Glutamatergic neuron (in vitro differentiated cells): ENCODE measurements around the gene ZNF226. TPM values are rescaled to one million over a fixed set of nuclear protein-coding genes. Genes with fewer than 3 reads are reported as not detected.
"Not testable (repeated sequence)": the region's sequence is repeated elsewhere in the genome, so short reads cannot be mapped to it uniquely, and the experiment has no call there.

Experiments used
- DNase-seq: peaks from one replicate; pipeline ENCODE4 v3.0.0; 2022
- H3K27ac Mint-ChIP-seq: one replicate; pipeline ENCODE4 v1.8.0; 2020; ENCODE audit warnings: mild to moderate bottlenecking, mixed read lengths, inconsistent platforms; ENCODE audit not compliant: unreplicated experiment
- H3K27me3 Mint-ChIP-seq: one replicate; pipeline ENCODE4 v1.8.0; 2020; ENCODE audit warnings: mild to moderate bottlenecking, moderate library complexity, mixed read lengths, inconsistent platforms; ENCODE audit not compliant: unreplicated experiment
- H3K36me3 Mint-ChIP-seq: one replicate; pipeline ENCODE4 v1.8.0; 2020; ENCODE audit warnings: mild to moderate bottlenecking, mixed read lengths, inconsistent platforms; ENCODE audit not compliant: unreplicated experiment
- H3K4me1 Mint-ChIP-seq: one replicate; pipeline ENCODE4 v1.8.0; 2020; ENCODE audit warnings: mild to moderate bottlenecking, low read depth, mixed read lengths, inconsistent platforms; ENCODE audit not compliant: unreplicated experiment
- H3K4me3 Mint-ChIP-seq: one replicate; pipeline ENCODE4 v1.8.0; 2020; ENCODE audit warnings: mild to moderate bottlenecking, mixed read lengths, inconsistent platforms; ENCODE audit not compliant: unreplicated experiment
- H3K9me3 Mint-ChIP-seq: one replicate; pipeline ENCODE4 v1.8.0; 2020; ENCODE audit warnings: mild to moderate bottlenecking, moderate library complexity, mixed read lengths, inconsistent platforms; ENCODE audit not compliant: unreplicated experiment
- total RNA-seq: library from RNA; stranded (reverse); fragmentation: NEBNext Ultra II Directional; extraction: Animal tissue kit (Norgen Biotek cat#: 25700); gene quantifications from one replicate; pipeline ENCODE4 v1.2.1, GENCODE V29; 2021; ENCODE audit not compliant: unreplicated experiment
- TF ChIP-seq, protein P1 (sequence below): fragments of 200-600 bp; sonication (generic); IDR thresholded peaks from one replicate; pipeline ENCODE4 v1.5.0; 2021; ENCODE audit not compliant: partially characterized antibody, unreplicated experiment

Gene ZNF226
- total RNA-seq, 1 donor from 2014 or later: 27.9 TPM

DNA sequence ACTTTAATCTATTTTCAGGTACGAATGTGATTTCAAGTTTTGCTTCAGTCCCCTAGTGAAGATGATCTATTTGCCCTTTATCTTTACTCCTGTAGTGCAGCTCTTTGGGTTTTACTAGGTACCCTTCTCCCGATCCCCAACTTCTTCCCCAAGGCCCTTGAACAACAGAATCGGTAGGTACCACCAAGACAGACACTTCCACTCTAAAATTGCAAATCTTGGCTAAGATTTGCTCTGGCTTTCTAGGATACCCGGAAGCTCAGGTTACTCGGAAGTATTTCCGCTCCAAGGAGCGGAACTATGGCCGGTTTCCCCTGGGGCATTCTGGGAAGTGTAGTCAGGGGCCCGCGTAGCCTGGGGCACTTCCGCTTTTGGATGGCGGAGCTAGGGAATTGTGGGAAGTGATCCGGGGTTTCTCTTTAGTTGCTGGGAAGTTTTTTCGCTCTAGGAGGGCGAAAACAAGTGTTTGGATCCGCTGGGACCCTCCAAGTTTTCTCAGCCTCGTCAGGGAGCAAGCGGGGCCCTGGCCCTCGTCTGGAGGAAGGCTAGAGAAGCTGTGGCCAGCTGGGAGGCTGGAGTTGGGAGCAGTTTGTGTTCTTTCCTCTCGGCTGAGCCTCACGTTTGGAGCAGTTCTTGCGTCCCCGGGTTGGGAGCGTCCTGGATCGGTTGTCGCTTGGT is 42.4 kb downstream of the ZNF226 start:
- Mint-ChIP-seq H3K36me3 (peaks cover 4% of the 10 kb centered on the region), H3K4me3 (peak overlapping the region; percentile 95), H3K9me3 (peaks cover 2% of the 10 kb centered on the region), H3K27ac (peak overlapping the region; percentile 31), H3K4me1 (peaks cover 2% of the 10 kb centered on the region), H3K27me3 (peaks cover 2% of the 10 kb centered on the region)
- DNase-seq: peak; percentile 94
- TF ChIP-seq, protein P1, sequence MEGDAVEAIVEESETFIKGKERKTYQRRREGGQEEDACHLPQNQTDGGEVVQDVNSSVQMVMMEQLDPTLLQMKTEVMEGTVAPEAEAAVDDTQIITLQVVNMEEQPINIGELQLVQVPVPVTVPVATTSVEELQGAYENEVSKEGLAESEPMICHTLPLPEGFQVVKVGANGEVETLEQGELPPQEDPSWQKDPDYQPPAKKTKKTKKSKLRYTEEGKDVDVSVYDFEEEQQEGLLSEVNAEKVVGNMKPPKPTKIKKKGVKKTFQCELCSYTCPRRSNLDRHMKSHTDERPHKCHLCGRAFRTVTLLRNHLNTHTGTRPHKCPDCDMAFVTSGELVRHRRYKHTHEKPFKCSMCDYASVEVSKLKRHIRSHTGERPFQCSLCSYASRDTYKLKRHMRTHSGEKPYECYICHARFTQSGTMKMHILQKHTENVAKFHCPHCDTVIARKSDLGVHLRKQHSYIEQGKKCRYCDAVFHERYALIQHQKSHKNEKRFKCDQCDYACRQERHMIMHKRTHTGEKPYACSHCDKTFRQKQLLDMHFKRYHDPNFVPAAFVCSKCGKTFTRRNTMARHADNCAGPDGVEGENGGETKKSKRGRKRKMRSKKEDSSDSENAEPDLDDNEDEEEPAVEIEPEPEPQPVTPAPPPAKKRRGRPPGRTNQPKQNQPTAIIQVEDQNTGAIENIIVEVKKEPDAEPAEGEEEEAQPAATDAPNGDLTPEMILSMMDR: no peak

DNA sequence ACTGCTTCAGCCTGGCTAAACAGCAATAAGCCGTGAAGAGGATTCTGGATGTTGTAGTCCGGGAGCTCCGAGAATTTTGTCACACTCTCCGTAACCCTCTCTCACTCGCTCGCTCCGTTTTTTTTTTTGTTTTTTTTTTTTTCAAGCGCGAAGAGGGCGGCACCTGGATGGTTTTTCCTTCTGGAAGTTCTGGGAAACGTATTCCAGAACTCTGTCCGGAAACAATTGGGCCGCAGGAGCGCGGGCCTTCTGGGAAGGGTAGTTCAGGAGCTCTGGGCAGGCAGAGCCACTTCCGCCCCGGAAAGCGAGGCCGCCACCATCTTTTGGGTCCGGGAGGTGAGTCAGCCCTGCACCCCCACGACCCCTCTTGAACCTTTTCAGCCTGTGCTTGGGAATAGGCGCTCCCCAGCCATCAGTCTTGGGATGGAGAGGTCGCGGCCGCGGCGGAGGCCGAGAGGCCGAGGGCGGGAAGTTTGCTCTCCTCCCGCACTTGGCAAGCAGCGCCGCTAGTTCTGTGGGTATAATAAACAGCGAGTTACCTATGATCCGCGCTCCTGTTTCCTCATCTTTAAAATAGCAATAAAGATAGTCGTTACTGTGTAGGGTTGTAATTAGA is 47.5 kb downstream of the ZNF226 start, which contains the start of gene ZNF227:
Gene ZNF227 (plus strand): TSS at position 283 of the 616 bp plus-strand sequence. CDS start 5,261 bp downstream, outside the sequence.
- peaks cover 5% of the 10 kb centered on the region for H3K9me3 Mint-ChIP-seq
- no peaks in the 10 kb centered on the region for H3K36me3 Mint-ChIP-seq
- peak within 1 kb of the TSS; percentile 93 for H3K4me3 Mint-ChIP-seq
- H3K27me3 Mint-ChIP-seq: peaks cover 2% of the 10 kb centered on the region
- peak within 1 kb of the TSS; percentile 69 for H3K27ac Mint-ChIP-seq
- DNase-seq: peak; percentile 86
- peaks cover 5% of the 10 kb centered on the region for H3K4me1 Mint-ChIP-seq
- TF ChIP-seq, protein P1: no peak

- Mint-ChIP-seq H3K27me3 (peaks cover 2% of the 10 kb centered on the region), H3K4me3 (peak overlapping the region; percentile 93), H3K27ac (peak overlapping the region; percentile 69), H3K4me1 (peaks cover 5% of the 10 kb centered on the region), H3K9me3 (peaks cover 5% of the 10 kb centered on the region), H3K36me3 (no peaks in the 10 kb centered on the region)
- no peak for DNase-seq
- TF ChIP-seq, protein P1: no peak
Measured at GRCh38 chr19:44212866-44213346, 48.0 kb downstream of the ZNF226 start.

- H3K4me1 Mint-ChIP-seq, H3K27me3 Mint-ChIP-seq, H3K9me3 Mint-ChIP-seq, H3K27ac Mint-ChIP-seq, H3K4me3 Mint-ChIP-seq, DNase-seq, H3K36me3 Mint-ChIP-seq: not testable (repeated sequence)
Measured at GRCh38 chr19:44219926-44220325, 55.0 kb downstream of the ZNF226 start.

GRCh38 chr19:44220761-44221160 is 55.9 kb downstream of the ZNF226 start:
- H3K36me3 Mint-ChIP-seq: peaks cover 12% of the 10 kb centered on the region
- H3K27me3 Mint-ChIP-seq, H3K4me1 Mint-ChIP-seq, H3K9me3 Mint-ChIP-seq, H3K4me3 Mint-ChIP-seq, H3K27ac Mint-ChIP-seq, DNase-seq: not testable (repeated sequence)

- DNase-seq, H3K27me3 Mint-ChIP-seq, H3K4me1 Mint-ChIP-seq, H3K27ac Mint-ChIP-seq, H3K4me3 Mint-ChIP-seq, H3K9me3 Mint-ChIP-seq: not testable (repeated sequence)
- peaks cover 14% of the 10 kb centered on the region for H3K36me3 Mint-ChIP-seq
Measured at GRCh38 chr19:44221291-44221690, 56.4 kb downstream of the ZNF226 start.

Other genes with a start within 250 kb of the ZNF226 start
- 12.1 TPM for gene ZNF45, start 229.8 kb upstream of the ZNF226 start, total RNA-seq
- gene ZNF221, start 213.9 kb upstream of the ZNF226 start, total RNA-seq: 16.1 TPM
- gene ZNF155, start 180.9 kb upstream of the ZNF226 start, total RNA-seq: 12.3 TPM
- gene ZNF230, start 162.1 kb upstream of the ZNF226 start, total RNA-seq: 2.8 TPM
- gene ZNF222, start 139.7 kb upstream of the ZNF226 start, total RNA-seq: 12.2 TPM
- gene ZNF223, start 113.1 kb upstream of the ZNF226 start, total RNA-seq: 7.6 TPM
- 3.9 TPM for gene ZNF284, start 92.9 kb upstream of the ZNF226 start, total RNA-seq
- 20.1 TPM for gene ZNF224, start 70.7 kb upstream of the ZNF226 start, total RNA-seq
- gene ZNF225, start 51.7 kb upstream of the ZNF226 start, total RNA-seq: 7.1 TPM
- 19.2 TPM for gene ZNF234, start 23.5 kb upstream of the ZNF226 start, total RNA-seq
- 26.4 TPM for gene ZNF227, start 47.4 kb downstream of the ZNF226 start, total RNA-seq
- gene ZNF233, start 94.8 kb downstream of the ZNF226 start, total RNA-seq: 5.8 TPM
- 14.4 TPM for gene ZNF235, start 139.9 kb downstream of the ZNF226 start, total RNA-seq
- gene ZNF112, start 191.6 kb downstream of the ZNF226 start, total RNA-seq: 7.6 TPM
- gene ZNF285, start 236.5 kb downstream of the ZNF226 start, total RNA-seq: 5.2 TPM